Fibroblast of lung (primary cell): ENCODE results near the gene EVA1B. TPM values are rescaled to one million over a fixed set of nuclear protein-coding genes. Genes with fewer than 3 reads are reported as not detected.

Source experiments
- DNase-seq, 2 donors: peaks; one replicate each; pipeline versions ENCODE4 v3.0.0 to v3.0.0-alpha.2; 2010; ENCODE audit warnings: low read depth in 2 of 2
- H2AFZ ChIP-seq: 2 replicates; pipeline ENCODE4 v1.5.1; 2012; ENCODE audit warnings: low read length, control low read depth, inconsistent platforms
- H3K27ac ChIP-seq: 2 replicates; pipeline ENCODE4 v1.5.1; 2011; ENCODE audit warnings: low read length, control low read depth; ENCODE audit not compliant: insufficient read depth
- H3K27me3 ChIP-seq: 2 replicates; pipeline ENCODE4 v1.5.1; 2011; ENCODE audit warnings: mild to moderate bottlenecking, low read length; ENCODE audit not compliant: control insufficient read depth, insufficient read depth
- H3K36me3 ChIP-seq: 2 replicates; pipeline ENCODE4 v1.5.1; 2011; ENCODE audit warnings: low read length; ENCODE audit not compliant: control insufficient read depth, insufficient read depth
- H3K4me1 ChIP-seq: 2 replicates; pipeline ENCODE4 v1.5.1; 2011; ENCODE audit warnings: low read length; ENCODE audit not compliant: control insufficient read depth, insufficient read depth; ENCODE audit errors: extremely low read depth
- H3K4me2 ChIP-seq: 2 replicates; pipeline ENCODE4 v1.5.1; 2011; ENCODE audit warnings: low read length, control low read depth; ENCODE audit not compliant: insufficient read depth; ENCODE audit errors: extremely low read depth
- H3K4me3 ChIP-seq, 4 experiments: fragments of 200-600 bp in 1 of 4; sonication (generic) in 1 of 4; replicated peaks in 1 of 4; 2 replicates each; pipeline ENCODE4 v1.5.1; 2011 to 2016; ENCODE audit warnings: low read length in 4 of 4, low read depth in 3 of 4, mild to moderate bottlenecking in 3 of 4, control low read depth in 2 of 4, inconsistent platforms in 1 of 4, mixed read lengths in 1 of 4; ENCODE audit not compliant: insufficient read depth in 1 of 4; ENCODE audit errors: control extremely low read depth in 1 of 4
- H3K79me2 ChIP-seq: 2 replicates; pipeline ENCODE4 v1.5.1; 2012; ENCODE audit warnings: mild to moderate bottlenecking, low read length, inconsistent platforms; ENCODE audit not compliant: control insufficient read depth, insufficient read depth
- H3K9ac ChIP-seq: 2 replicates; pipeline ENCODE4 v1.5.1; 2011; ENCODE audit warnings: mild to moderate bottlenecking, low read length, control low read depth; ENCODE audit not compliant: insufficient read depth
- H3K9me3 ChIP-seq: 2 replicates; pipeline ENCODE4 v1.5.1; 2012; ENCODE audit warnings: low read depth, low read length; ENCODE audit not compliant: control insufficient read depth, insufficient read depth
- H4K20me1 ChIP-seq: 2 replicates; pipeline ENCODE4 v1.5.1; 2011; ENCODE audit warnings: low read length; ENCODE audit not compliant: control insufficient read depth, insufficient read depth; ENCODE audit errors: extremely low read depth
- CTCF ChIP-seq, 2 donors: IDR thresholded peaks in 1 of 2; conservative IDR thresholded peaks in 1 of 2; 1 replicate in 1 of 2; 2 replicates in 1 of 2; pipeline ENCODE4 v1.5.1; 2011 to 2012; ENCODE audit warnings: low read length in 2 of 2, control low read depth in 1 of 2, inconsistent platforms in 1 of 2, low read depth in 1 of 2, mild to moderate bottlenecking in 1 of 2
- EZH2 ChIP-seq: IDR thresholded peaks from 2 replicates; pipeline ENCODE4 v1.5.1; 2012; ENCODE audit warnings: low read length, control low read depth, mild to moderate bottlenecking; ENCODE audit errors: missing control alignments
- polyA plus RNA-seq, 2 donors: library from polyadenylated mRNA; depleted of rRNA in 1 of 2; stranded (reverse) in 1 of 2; unstranded in 1 of 2; fragments of >200 nt; gene quantifications; 2 replicates each; pipeline ENCODE4 v1.2.1, GENCODE V29; 2011 to 2012; ENCODE audit warnings: missing spikeins in 1 of 2
- total RNA-seq: library from RNA; depleted of rRNA; stranded (reverse); fragments of >200 nt; gene quantifications from 2 replicates; pipeline ENCODE4 v1.2.1, GENCODE V29; 2014

EVA1B gene
- total and polyA plus RNA-seq, 2 donors (not counting 1 experiment from before 2014, with no cell fraction given): 27.1 to 199 TPM

GRCh38 chr1:36322041-36322785 lies 1.2 kb downstream of the EVA1B start:
- H3K79me2 ChIP-seq: peaks cover 18% of the 10 kb centered on the region
- H4K20me1 ChIP-seq: no peaks in the 10 kb centered on the region
- peak overlapping the region; percentile 94 for H3K9ac ChIP-seq
- H3K27me3 ChIP-seq: no peaks in the 10 kb centered on the region
- no peak for TF ChIP-seq CTCF (conservative IDR thresholded peaks at IDR 0.05 in 1 of 2, IDR thresholded peaks at IDR 0.05 in 1 of 2; ENCODE audit: low read depth in 1 of 2, low read length in 2 of 2)
- TF ChIP-seq EZH2: no peak
- peak overlapping the region; percentile 59 to 94 (median 87) for H3K4me3 ChIP-seq
- H3K4me2 ChIP-seq: peak overlapping the region; percentile 95
- H3K4me1 ChIP-seq: peaks cover 24% of the 10 kb centered on the region
- peaks cover 10% of the 10 kb centered on the region for H3K36me3 ChIP-seq
- no peak overlapping the region for H2AFZ ChIP-seq
- peak in 1 of 2 donors; percentile 26 for DNase-seq
- H3K9me3 ChIP-seq: no peaks in the 10 kb centered on the region
- peak overlapping the region; percentile 96 for H3K27ac ChIP-seq

GRCh38 chr1:36321119-36321951 lies 2.1 kb downstream of the EVA1B start:
- Histone ChIP-seq H2AFZ (no peak overlapping the region), H3K4me3 (peak overlapping the region; percentile 59 to 94 (median 87)), H3K9ac (peak overlapping the region; percentile 94), H3K9me3 (no peaks in the 10 kb centered on the region), H3K4me2 (peak overlapping the region; percentile 95), H3K4me1 (peaks cover 22% of the 10 kb centered on the region), H3K27me3 (no peaks in the 10 kb centered on the region), H3K27ac (peak overlapping the region; percentile 96), H3K79me2 (peaks cover 18% of the 10 kb centered on the region), H4K20me1 (no peaks in the 10 kb centered on the region), H3K36me3 (peaks cover 12% of the 10 kb centered on the region)
- DNase-seq: peak; percentile 66 to 97
- TF ChIP-seq EZH2: no peak

GRCh38 chr1:36320767-36321118 lies 2.7 kb downstream of the EVA1B start:
- no peaks in the 10 kb centered on the region for H3K9me3 ChIP-seq
- H3K79me2 ChIP-seq: peaks cover 18% of the 10 kb centered on the region
- TF ChIP-seq EZH2 (no peak), CTCF (conservative IDR thresholded peaks at IDR 0.05 in 1 of 2, IDR thresholded peaks at IDR 0.05 in 1 of 2; ENCODE audit: low read depth in 1 of 2, low read length in 2 of 2) (no peak)
- peak overlapping the region; percentile 66 for H3K27ac ChIP-seq
- no peaks in the 10 kb centered on the region for H4K20me1 ChIP-seq
- peaks cover 12% of the 10 kb centered on the region for H3K36me3 ChIP-seq
- H3K4me2 ChIP-seq: peak overlapping the region; percentile 85
- H2AFZ ChIP-seq: no peak overlapping the region
- peak overlapping the region; percentile 73 for H3K9ac ChIP-seq
- H3K4me1 ChIP-seq: peaks cover 22% of the 10 kb centered on the region
- H3K27me3 ChIP-seq: no peaks in the 10 kb centered on the region
- DNase-seq: no peak
- H3K4me3 ChIP-seq: peak overlapping the region; percentile 27 to 90 (median 40)
